MCF 10A (cell line): ENCODE results near the gene PCSK6. TPM values are rescaled to one million over a fixed set of nuclear protein-coding genes. Genes with fewer than 3 reads are reported as not detected.

Experiments
- BruUV-seq: library from RNA; stranded (reverse); fragments of 400-500 nt; replicated peaks from 2 replicates; lab custom pipeline; 2021; lab: Mats Ljungman, UMichigan
- CTCF ChIA-PET: fragments of 300-600 bp; sonication (Branson Sonifier 250); formaldehyde crosslinking; extraction: SDS; loops from one replicate; lab custom pipeline; 2021; ENCODE audit warnings: antibody characterized with exemption, inconsistent platforms; lab: Yijun Ruan, JAX
- POLR2A ChIA-PET: fragments of 300-600, 350-650 bp; sonication (Branson Sonifier 250); formaldehyde crosslinking; extraction: SDS; loops from one replicate; lab custom pipeline; 2020; ENCODE audit warnings: antibody characterized with exemption, inconsistent platforms; lab: Yijun Ruan, JAX
- DNase-seq: peaks from one replicate; pipeline ENCODE4 v3.0.0-alpha.2; 2018; ENCODE audit not compliant: unreplicated experiment
- H3K27ac Mint-ChIP-seq: one replicate; pipeline ENCODE4 v1.8.0; 2022; ENCODE audit warnings: mild to moderate bottlenecking, low read depth, mixed read lengths; ENCODE audit not compliant: unreplicated experiment
- H3K27me3 Mint-ChIP-seq: one replicate; pipeline ENCODE4 v1.8.0; 2022; ENCODE audit warnings: mixed read lengths; ENCODE audit not compliant: insufficient read depth, unreplicated experiment
- H3K36me3 Mint-ChIP-seq: one replicate; pipeline ENCODE4 v1.8.0; 2022; ENCODE audit warnings: mild to moderate bottlenecking, moderate library complexity, mixed read lengths; ENCODE audit not compliant: insufficient read depth, unreplicated experiment
- H3K4me1 Mint-ChIP-seq: one replicate; pipeline ENCODE4 v1.8.0; 2022; ENCODE audit warnings: mixed read lengths; ENCODE audit not compliant: insufficient read depth, unreplicated experiment
- H3K4me3 Mint-ChIP-seq: one replicate; pipeline ENCODE4 v1.8.0; 2022; ENCODE audit warnings: mild to moderate bottlenecking, moderate library complexity, mixed read lengths; ENCODE audit not compliant: unreplicated experiment
- H3K9me3 Mint-ChIP-seq: one replicate; pipeline ENCODE4 v1.8.0; 2022; ENCODE audit warnings: mixed read lengths; ENCODE audit not compliant: unreplicated experiment
- CTCF ChIP-seq: fragments of 200-600 bp; IDR thresholded peaks from one replicate; pipeline ENCODE4 v1.8.0; 2022; ENCODE audit warnings: antibody characterized with exemption, mild to moderate bottlenecking; ENCODE audit not compliant: unreplicated experiment
- intact Hi-C: fragments of 100-400 bp; cut with micrococcal nuclease; formaldehyde crosslinking; loops from 2 replicates; pipeline ENCODE4 v1.14.1; 2022
- total RNA-seq: library from RNA; stranded (reverse); gene quantifications from 2 replicates; pipeline ENCODE4 v1.2.3, GENCODE V29; 2022

Gene PCSK6
- total RNA-seq, 1 experiment from 2014 or later: 30.8 TPM

GRCh38 chr15:101537483-101538080 is 48.1 kb upstream of the PCSK6 start:
- no TSS peak for BruUV-seq
- ChIA-PET CTCF (no interaction called here), POLR2A (interaction anchor here (0.6 kb wide), 1 partner anchor 236 kb away, joined by 3 read pairs; no protein-coding TSS in a partner anchor)
- no peak overlapping the region for H3K4me3 Mint-ChIP-seq
- no peak for TF ChIP-seq CTCF
- intact Hi-C loops: no loop called here
- no peaks in the 10 kb centered on the region for H3K36me3 Mint-ChIP-seq
- H3K4me1 Mint-ChIP-seq: no peaks in the 10 kb centered on the region
- no peaks in the 10 kb centered on the region for H3K9me3 Mint-ChIP-seq
- H3K27me3 Mint-ChIP-seq: no peaks in the 10 kb centered on the region
- no peak for DNase-seq
- no peak overlapping the region for H3K27ac Mint-ChIP-seq

- no peak for DNase-seq
- no TSS peak for BruUV-seq
- Mint-ChIP-seq H3K4me1 (no peaks in the 10 kb centered on the region), H3K27ac (no peak overlapping the region), H3K36me3 (no peaks in the 10 kb centered on the region), H3K27me3 (no peaks in the 10 kb centered on the region), H3K4me3 (no peak overlapping the region), H3K9me3 (no peaks in the 10 kb centered on the region)
- no peak for TF ChIP-seq CTCF
- intact Hi-C loops: no loop called here
- POLR2A ChIA-PET: interaction anchor here (0.6 kb wide), 1 partner anchor 237 kb away, joined by 3 read pairs; no protein-coding TSS in a partner anchor
- CTCF ChIA-PET: no interaction called here
These were observed 47.4 kb upstream of the PCSK6 start for GRCh38 chr15:101536875-101537405.

GRCh38 chr15:101536166-101536874 is 46.8 kb upstream of the PCSK6 start:
- intact Hi-C loops: no loop called here
- Mint-ChIP-seq H3K27me3 (no peaks in the 10 kb centered on the region), H3K4me3 (no peak overlapping the region), H3K27ac (no peak overlapping the region), H3K9me3 (no peaks in the 10 kb centered on the region), H3K4me1 (no peaks in the 10 kb centered on the region), H3K36me3 (no peaks in the 10 kb centered on the region)
- POLR2A ChIA-PET: no interaction called here
- no peak for TF ChIP-seq CTCF
- no peak for DNase-seq
- no TSS peak for BruUV-seq
- CTCF ChIA-PET: no interaction called here

- no peak for DNase-seq
- Mint-ChIP-seq H3K36me3 (no peaks in the 10 kb centered on the region), H3K27ac (no peak overlapping the region), H3K4me3 (no peak overlapping the region), H3K9me3 (no peaks in the 10 kb centered on the region), H3K27me3 (no peaks in the 10 kb centered on the region), H3K4me1 (no peaks in the 10 kb centered on the region)
- CTCF ChIA-PET: interaction anchor here (0.6 kb wide), 1 partner anchor 37 kb away, joined by 3 read pairs; no protein-coding TSS in a partner anchor
- POLR2A ChIA-PET: interaction anchor here (0.6 kb wide), 1 partner anchor 445 kb away, joined by 3 read pairs; no protein-coding TSS in a partner anchor
- no peak for TF ChIP-seq CTCF
- intact Hi-C loops: no loop called here
- BruUV-seq: no TSS peak
These were observed 45.8 kb upstream of the PCSK6 start for GRCh38 chr15:101535170-101535902.
